Neural progenitor cell (in vitro differentiated cells): ENCODE results near the gene FOLR3.

ENCODE experiments used
- EZH2 ChIP-seq: fragments of 200-600 bp; sonication (generic); IDR thresholded peaks from 2 replicates; pipeline ENCODE4 v1.6.1; 2017; ENCODE audit warnings: antibody characterized with exemption, mild to moderate bottlenecking, moderate library complexity
- TF ChIP-seq, protein P1 (sequence below): fragments of 200-600 bp; sonication (generic); IDR thresholded peaks from 2 replicates; pipeline ENCODE4 v1.5.1; 2017; ENCODE audit warnings: antibody characterized with exemption, mild to moderate bottlenecking

GRCh38 chr11:72124046-72124445, 11.5 kb upstream of the FOLR3 start:
- TF ChIP-seq, protein P1, sequence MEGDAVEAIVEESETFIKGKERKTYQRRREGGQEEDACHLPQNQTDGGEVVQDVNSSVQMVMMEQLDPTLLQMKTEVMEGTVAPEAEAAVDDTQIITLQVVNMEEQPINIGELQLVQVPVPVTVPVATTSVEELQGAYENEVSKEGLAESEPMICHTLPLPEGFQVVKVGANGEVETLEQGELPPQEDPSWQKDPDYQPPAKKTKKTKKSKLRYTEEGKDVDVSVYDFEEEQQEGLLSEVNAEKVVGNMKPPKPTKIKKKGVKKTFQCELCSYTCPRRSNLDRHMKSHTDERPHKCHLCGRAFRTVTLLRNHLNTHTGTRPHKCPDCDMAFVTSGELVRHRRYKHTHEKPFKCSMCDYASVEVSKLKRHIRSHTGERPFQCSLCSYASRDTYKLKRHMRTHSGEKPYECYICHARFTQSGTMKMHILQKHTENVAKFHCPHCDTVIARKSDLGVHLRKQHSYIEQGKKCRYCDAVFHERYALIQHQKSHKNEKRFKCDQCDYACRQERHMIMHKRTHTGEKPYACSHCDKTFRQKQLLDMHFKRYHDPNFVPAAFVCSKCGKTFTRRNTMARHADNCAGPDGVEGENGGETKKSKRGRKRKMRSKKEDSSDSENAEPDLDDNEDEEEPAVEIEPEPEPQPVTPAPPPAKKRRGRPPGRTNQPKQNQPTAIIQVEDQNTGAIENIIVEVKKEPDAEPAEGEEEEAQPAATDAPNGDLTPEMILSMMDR: no peak
- no peak for TF ChIP-seq EZH2
